Measurements from ENCODE around the gene GBE1. TPM values are rescaled to one million over a fixed set of nuclear protein-coding genes. Genes with fewer than 3 reads are reported as not detected.

The GBE1 gene
- total RNA-seq, 6 experiments from 2014 or later, result 78.3 to 93.4 (median 87.8) TPM

GRCh38 chr3:81666502-81667121 lies 94.8 kb downstream of the GBE1 start:
- H3K27me3 Mint-ChIP-seq (ENCODE audit: insufficient read depth), result no peaks in the 10 kb centered on the region
- no peak overlapping the region for H3K27ac Mint-ChIP-seq
- peak; percentile 24 for DNase-seq
- no peak overlapping the region for H3K4me3 Mint-ChIP-seq
- peaks cover 8% of the 10 kb centered on the region; the same call in 1 of the 2 replicates for H3K36me3 Mint-ChIP-seq (ENCODE audit: low read depth)
- no peaks in the 10 kb centered on the region for H3K9me3 Mint-ChIP-seq
- H3K4me1 Mint-ChIP-seq (ENCODE audit: low read depth), result no peaks in the 10 kb centered on the region
- TF ChIP-seq CTCF (IDR thresholded peaks at IDR 0.05), result peak; percentile 87

- Mint-ChIP-seq H3K4me1 (ENCODE audit: low read depth) (no peaks in the 10 kb centered on the region), H3K36me3 (ENCODE audit: low read depth) (peaks cover 8% of the 10 kb centered on the region; the same call in 1 of the 2 replicates), H3K9me3 (no peaks in the 10 kb centered on the region), H3K27ac (no peak overlapping the region), H3K27me3 (ENCODE audit: insufficient read depth) (no peaks in the 10 kb centered on the region), H3K4me3 (no peak overlapping the region)
- TF ChIP-seq CTCF (IDR thresholded peaks at IDR 0.05), result no peak
- DNase-seq, result no peak
These were observed 98.3 kb downstream of the GBE1 start for GRCh38 chr3:81663114-81663513.

- Mint-ChIP-seq H3K36me3 (ENCODE audit: low read depth) (no peaks in the 10 kb centered on the region), H3K9me3 (no peaks in the 10 kb centered on the region), H3K4me3 (no peak overlapping the region), H3K27ac (no peak overlapping the region), H3K27me3 (ENCODE audit: insufficient read depth) (no peaks in the 10 kb centered on the region), H3K4me1 (ENCODE audit: low read depth) (no peaks in the 10 kb centered on the region)
- no peak for TF ChIP-seq CTCF (IDR thresholded peaks at IDR 0.05)
- DNase-seq, result no peak
These were observed 101.4 kb downstream of the GBE1 start for GRCh38 chr3:81660036-81660435.

GRCh38 chr3:81658322-81658997 lies 103.0 kb downstream of the GBE1 start:
- H3K27me3 Mint-ChIP-seq (ENCODE audit: insufficient read depth), result no peaks in the 10 kb centered on the region
- TF ChIP-seq CTCF (IDR thresholded peaks at IDR 0.05), result no peak
- no peaks in the 10 kb centered on the region for H3K4me1 Mint-ChIP-seq (ENCODE audit: low read depth)
- no peak overlapping the region for H3K27ac Mint-ChIP-seq
- no peaks in the 10 kb centered on the region for H3K9me3 Mint-ChIP-seq
- H3K36me3 Mint-ChIP-seq (ENCODE audit: low read depth), result no peaks in the 10 kb centered on the region
- H3K4me3 Mint-ChIP-seq, result no peak overlapping the region
- DNase-seq, result no peak

GRCh38 chr3:81651139-81651538 lies 110.3 kb downstream of the GBE1 start:
- DNase-seq, result no peak
- no peak for TF ChIP-seq CTCF (IDR thresholded peaks at IDR 0.05)
- no peaks in the 10 kb centered on the region for H3K36me3 Mint-ChIP-seq (ENCODE audit: low read depth)
- no peaks in the 10 kb centered on the region for H3K4me1 Mint-ChIP-seq (ENCODE audit: low read depth)
- H3K27me3 Mint-ChIP-seq (ENCODE audit: insufficient read depth), result no peaks in the 10 kb centered on the region
- no peak overlapping the region for H3K27ac Mint-ChIP-seq
- no peak overlapping the region for H3K4me3 Mint-ChIP-seq
- H3K9me3 Mint-ChIP-seq, result no peaks in the 10 kb centered on the region

Measured in HFFc6 (cell line).